GM12873 (cell line): Measurements from ENCODE around the gene ADAM23.

Experiments
- CTCF ChIP-seq: IDR thresholded peaks from 2 replicates; pipeline ENCODE4 v1.5.1; 2012; ENCODE audit warnings: low read depth, mild to moderate bottlenecking, moderate library complexity, low read length, control low read depth; ENCODE audit not compliant: insufficient read depth; ENCODE audit errors: missing control alignments

Gene ADAM23

DNA sequence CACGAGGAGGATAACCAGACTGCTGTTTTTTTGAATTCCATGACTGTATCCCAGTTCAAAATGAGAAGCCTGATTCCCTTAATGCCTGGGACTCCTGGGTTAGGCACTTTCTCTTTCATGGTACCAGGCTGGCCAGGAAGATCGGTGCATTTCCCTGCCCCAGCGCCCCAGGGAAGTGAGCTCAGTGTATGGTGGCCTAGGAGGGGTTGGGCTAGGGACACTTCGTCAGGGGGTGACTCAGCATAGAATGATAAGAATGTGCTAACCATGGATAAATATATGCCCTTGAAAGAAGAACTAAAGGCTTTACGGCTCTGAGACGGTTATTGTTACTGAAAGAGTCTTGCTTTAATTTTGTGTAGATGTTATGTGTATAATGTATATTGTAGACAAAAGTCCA lies 171.5 kb downstream of the ADAM23 start:
- no peak for TF ChIP-seq CTCF

DNA sequence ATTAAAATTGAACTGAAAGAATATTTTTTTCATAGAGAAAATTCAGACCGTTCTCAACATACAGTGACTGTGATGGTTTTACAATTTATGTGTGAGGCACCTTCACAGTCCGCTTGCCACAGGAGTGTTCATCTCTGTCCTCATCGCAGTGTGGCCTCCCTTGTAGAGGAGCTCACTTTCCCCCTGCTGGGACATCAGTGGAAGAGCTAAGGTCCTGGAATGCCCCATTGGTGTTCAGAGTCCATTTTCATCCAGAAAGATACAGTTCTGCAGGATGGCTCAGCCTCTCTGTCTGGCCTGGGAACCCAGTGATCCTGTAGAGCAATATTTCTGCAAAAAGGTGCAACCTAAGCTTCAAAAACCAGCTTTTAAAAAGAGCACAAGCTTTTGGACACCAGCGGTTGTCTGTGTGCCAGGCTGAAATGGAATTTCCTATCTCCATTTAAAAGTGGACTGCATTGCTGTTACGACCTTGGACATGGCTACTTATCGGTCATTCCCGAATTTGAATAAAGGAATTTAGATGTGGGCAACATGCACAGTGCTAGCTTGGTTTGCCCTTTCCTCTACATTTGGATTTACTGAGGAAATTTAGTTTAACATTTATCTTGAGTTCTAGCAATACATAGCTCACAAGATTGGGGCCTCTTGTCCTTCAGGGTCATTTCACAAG lies 172.2 kb downstream of the ADAM23 start:
- no peak for TF ChIP-seq CTCF

DNA sequence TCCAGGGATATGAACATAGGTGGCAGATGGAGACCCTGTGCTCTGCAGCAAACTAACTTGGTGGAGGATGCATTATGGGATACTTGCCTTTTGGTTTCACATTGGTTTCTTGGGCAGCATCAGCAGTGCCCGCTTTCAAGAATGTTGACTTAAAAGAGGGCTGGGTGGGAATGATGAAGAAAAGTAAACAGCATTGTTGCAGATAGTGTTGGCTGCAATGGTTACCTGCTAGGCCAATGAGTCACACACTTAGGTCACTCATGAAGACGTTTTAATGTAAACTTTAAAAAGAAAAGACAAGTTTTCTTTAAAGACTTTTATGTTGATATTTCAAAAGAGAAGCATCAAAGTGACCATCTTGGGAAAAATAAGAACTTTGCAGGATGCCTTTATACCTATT lies 172.8 kb downstream of the ADAM23 start:
- TF ChIP-seq CTCF = no peak

DNA sequence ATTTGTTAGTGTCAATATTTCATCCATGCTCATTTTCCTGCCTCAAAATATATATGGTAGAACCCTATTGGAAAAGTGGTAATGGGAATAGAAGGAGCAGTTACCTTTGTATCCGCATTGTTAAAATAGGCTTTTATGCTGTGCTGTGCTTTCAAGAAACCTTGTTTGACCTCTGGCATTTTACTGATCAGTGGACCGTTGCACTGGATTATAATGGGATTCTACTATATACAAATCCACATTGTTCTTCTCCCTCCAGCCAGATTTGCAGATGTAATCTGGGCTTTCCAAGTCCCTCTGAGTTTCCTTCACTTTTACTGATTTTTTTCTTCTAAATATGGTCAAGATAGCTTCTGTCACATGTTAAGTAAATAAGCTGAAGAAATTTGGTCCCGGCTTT lies 175.7 kb downstream of the ADAM23 start:
- no peak for TF ChIP-seq CTCF

DNA sequence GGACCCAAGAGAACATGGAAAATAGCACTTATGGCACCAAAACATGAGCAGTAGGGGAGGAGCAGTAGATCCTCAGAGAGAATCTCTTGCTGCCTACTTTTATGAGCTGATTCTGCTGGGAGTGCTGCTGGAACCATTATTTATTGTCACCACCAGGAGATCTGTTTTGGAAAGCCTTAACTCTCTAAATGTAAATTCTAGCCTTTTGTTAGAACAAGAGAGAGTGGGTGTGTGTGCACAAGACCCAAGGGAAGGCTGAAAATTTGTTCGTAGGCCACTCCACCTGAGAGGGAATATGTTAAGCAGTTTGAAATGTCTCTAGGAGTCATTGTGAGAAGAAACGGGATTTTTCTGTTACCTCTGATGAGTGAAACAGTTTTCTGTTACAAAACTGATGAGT lies 182.8 kb downstream of the ADAM23 start:
- TF ChIP-seq CTCF = no peak

DNA sequence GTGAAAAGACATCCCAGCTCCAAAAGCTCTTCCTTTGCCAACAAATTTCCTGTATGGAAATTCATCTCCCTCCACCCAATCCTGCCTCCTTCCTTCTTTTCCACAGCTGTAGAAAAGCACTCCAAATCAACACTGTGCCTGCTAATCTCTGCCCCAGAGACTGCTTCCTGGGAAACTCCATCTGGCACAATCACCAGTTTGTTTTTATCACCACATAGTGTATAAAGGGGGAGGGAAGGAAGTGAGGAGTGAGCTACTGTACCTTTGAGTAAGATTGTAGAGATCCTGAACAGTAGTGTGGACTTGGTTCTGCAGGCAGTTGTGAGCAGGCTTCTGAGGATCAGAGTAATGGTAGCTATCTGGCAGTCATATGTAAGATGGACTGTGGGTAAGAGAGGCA lies 184.3 kb downstream of the ADAM23 start:
- no peak for TF ChIP-seq CTCF

DNA sequence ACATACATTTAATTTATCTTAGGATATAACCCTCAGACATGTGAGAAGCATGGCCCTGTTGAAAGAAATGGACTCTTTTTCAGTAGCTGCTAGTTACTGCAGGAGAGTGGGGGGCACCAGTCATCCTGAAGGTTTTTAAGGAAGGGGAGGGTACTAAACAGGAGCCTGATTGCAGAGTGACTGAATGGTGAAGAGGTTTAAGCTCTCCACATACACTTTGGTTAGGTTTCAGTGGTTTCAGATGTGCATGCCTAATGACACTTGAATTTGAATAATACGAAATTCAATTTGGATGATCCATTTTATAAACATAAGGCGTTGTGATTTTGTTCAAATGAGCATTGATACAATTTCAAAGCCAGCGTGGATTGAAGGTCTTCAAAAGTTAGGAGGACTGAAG lies 188.0 kb downstream of the ADAM23 start:
- TF ChIP-seq CTCF = no peak
